Choroid plexus epithelial cell (primary cell): ENCODE results near the gene ZSCAN10.
A peak's percentile ranks its signal among the peaks of the same experiment; 100 is the strongest.

Source experiments
- DNase-seq: peaks from one replicate; pipeline ENCODE4 v3.0.0-alpha.2; 2010; ENCODE audit warnings: low read depth
- H3K4me3 ChIP-seq: 2 replicates; pipeline ENCODE4 v1.5.1; 2011; ENCODE audit warnings: low read depth, mild to moderate bottlenecking, control low read depth, low read length, moderate library complexity
- TF ChIP-seq, protein P1 (sequence below): conservative IDR thresholded peaks from 2 replicates; pipeline ENCODE4 v1.5.1; 2011; ENCODE audit warnings: low read depth, mild to moderate bottlenecking, control low read depth, inconsistent platforms, low read length, moderate library complexity

The ZSCAN10 gene

DNA sequence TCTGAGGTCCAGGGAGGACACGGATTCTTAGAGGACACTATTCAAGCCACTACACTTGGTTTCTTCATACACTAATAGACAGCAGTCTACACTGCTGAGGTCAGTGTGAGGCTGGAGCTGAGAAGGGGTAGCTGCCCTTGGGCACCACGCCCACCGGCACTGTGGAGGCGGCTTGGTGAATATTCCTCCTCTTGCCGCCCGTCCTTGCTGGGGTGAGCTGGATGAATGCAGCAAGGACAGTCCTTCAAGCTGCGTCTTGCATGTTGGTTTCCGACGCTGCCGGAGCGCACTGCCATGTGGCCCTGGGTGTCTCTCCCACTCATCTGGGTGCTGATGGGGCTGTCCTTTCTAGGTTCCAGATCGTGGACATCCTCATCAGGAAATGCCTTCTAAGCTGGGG lies 15.9 kb upstream of the ZSCAN10 start:
- no peak for DNase-seq
- H3K4me3 ChIP-seq: no peak overlapping the region
- TF ChIP-seq, protein P1, sequence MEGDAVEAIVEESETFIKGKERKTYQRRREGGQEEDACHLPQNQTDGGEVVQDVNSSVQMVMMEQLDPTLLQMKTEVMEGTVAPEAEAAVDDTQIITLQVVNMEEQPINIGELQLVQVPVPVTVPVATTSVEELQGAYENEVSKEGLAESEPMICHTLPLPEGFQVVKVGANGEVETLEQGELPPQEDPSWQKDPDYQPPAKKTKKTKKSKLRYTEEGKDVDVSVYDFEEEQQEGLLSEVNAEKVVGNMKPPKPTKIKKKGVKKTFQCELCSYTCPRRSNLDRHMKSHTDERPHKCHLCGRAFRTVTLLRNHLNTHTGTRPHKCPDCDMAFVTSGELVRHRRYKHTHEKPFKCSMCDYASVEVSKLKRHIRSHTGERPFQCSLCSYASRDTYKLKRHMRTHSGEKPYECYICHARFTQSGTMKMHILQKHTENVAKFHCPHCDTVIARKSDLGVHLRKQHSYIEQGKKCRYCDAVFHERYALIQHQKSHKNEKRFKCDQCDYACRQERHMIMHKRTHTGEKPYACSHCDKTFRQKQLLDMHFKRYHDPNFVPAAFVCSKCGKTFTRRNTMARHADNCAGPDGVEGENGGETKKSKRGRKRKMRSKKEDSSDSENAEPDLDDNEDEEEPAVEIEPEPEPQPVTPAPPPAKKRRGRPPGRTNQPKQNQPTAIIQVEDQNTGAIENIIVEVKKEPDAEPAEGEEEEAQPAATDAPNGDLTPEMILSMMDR: no peak

DNA sequence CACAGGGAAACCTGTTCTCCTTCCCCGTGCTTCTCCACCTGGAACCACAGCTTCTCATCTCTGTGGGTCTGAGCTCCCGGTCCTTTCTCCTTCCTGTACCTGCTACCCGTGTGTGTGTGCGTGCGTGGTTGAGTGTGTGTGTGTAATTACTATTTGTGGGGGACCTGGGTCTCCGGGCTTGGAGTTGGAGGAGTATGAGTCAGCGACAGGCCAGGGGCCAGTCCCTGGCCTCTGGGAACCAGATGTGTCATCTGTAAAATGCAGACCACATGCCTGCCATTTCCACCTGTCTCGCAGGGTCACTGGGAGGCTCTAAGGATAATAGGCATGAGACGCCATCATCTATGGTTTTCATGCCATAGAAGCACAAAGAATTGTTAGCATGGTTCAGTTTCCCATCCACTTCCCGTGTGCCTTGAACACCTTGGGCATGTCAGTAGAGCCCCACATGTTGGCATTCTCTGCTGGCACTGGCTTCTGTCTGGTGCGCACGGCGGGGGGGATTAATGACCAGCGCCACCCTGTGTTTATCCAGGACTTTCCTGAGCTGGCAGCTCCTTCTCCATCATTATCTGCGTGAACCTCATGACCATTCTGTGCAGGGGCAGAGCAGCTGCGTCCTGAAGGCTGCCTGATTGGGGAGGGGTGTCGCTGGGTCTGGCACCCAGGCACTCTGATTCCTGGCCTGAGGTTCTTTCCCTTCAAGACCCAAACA lies 14.8 kb upstream of the ZSCAN10 start:
- TF ChIP-seq, protein P1: no peak
- peak overlapping the region; percentile 80 for H3K4me3 ChIP-seq
- no peak for DNase-seq

DNA sequence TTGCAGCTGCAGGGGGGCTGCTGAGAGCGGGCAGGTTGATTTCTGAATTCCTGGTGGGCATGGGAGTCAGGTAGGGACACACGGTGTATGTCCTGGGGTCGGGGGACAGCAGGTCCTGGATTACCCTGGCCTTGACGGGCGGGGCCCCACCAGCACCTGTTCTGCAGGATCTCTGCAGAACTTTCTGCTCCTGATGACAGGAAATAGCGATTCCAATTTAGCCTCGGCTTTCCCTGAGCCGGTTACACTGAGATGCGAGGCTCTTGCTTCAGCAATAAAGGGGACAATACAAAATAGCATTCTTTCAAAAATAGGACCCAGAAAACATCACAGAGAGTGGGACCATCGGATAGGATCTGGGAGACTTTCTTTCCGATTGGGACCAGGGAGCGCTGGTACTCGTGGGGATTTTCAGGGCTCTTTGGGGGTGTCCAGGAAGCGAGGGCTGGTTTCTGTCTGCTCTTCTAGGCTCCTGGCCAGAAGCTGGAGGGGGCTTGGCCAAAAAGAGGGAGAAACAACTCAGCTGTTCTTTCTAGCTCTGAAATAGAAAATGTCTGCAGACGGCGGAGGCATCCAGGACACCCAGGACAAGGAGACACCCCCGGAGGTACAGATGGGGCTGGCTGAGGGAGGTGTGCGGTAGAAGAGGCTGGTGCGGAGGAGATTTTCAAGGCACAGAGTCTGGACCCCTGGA lies 13.9 kb upstream of the ZSCAN10 start:
- TF ChIP-seq, protein P1: no peak
- peak overlapping the region; percentile 80 for H3K4me3 ChIP-seq
- DNase-seq: peak; percentile 42

DNA sequence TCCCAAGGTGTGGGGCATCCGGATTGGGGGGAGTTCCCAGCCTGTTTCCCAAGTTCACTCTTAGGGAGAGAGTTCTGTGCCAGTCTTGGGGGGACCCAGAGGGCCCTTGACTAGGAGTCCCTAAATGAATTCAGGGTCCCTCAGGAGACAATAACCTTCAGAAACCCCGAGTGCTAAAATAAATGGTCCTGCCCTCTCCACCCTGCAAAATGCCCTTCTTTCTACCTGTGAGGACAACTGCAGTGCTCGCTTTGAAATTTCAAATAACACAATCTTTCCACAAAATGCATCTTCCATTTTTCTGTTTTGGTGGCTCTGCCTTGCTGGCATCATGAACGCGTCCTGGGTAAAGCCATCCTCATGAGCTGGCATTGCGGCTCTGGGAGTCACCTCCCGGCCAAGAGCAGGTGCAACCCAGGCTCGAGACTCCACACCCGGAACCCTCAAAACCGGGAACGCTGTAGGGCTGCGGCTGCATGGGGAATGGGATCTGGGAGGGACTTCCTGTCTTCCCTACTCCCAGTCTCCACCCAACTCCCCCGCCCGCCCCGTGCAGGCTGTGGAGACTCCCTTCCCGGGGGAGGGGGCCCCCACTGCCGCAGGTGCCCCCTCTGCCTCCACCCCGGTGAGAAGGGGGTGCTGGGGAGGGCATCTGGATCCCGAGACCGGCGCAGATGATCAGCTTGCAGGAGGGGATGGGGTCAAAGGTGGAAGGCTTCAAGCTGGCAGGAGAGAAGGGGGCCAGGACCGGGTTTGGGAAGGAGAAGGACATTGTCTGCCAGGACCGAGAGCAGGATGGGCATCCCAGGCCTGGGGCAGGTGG lies 13.2 kb upstream of the ZSCAN10 start, which contains the start of gene ZNF205:
ZNF205 (plus strand) TSS at position 529 of the 823 bp plus-strand sequence. CDS start 845 bp downstream, outside the sequence.
- TF ChIP-seq, protein P1: no peak
- H3K4me3 ChIP-seq: peak within 1 kb of the TSS; percentile 80
- peak; percentile 75 for DNase-seq

DNA sequence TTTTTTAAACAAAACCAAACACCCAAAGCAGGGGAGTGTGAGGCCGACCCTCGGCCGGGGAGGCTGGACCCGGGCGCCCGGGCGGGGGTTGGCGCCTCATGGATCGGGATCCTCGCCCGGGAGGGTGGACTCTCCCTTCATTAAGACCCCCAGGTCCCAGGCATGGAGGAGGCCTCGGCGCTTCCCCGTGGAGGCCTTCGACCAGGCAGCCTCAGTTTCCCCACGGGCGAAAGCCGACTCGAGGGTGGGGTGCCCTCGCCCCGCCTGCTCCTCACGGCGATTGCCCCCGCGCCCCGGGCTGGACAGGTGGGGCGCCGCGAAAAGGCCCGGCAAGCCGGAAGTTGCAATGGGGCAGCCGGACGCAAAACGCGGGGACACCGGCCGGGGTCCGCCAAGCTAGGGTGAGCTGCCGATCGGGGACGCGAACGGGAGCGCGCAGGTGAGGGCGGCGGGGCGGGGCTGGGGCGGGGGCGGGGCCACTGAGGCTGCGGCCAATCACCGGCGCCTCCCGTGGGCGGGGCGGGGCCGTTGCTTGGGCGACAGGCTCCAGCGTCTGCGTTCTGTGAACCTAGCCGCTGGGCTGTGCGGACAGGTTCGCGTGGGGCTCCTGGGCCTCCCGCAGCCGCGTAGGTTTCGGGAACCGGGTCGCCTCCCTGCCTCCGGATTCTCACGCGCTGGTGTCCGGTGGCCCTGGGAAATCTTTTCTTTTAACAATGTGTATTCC lies 7.3 kb upstream of the ZSCAN10 start:
- H3K4me3 ChIP-seq: peak overlapping the region; percentile 76
- TF ChIP-seq, protein P1: no peak
- peak; percentile 92 for DNase-seq

DNA sequence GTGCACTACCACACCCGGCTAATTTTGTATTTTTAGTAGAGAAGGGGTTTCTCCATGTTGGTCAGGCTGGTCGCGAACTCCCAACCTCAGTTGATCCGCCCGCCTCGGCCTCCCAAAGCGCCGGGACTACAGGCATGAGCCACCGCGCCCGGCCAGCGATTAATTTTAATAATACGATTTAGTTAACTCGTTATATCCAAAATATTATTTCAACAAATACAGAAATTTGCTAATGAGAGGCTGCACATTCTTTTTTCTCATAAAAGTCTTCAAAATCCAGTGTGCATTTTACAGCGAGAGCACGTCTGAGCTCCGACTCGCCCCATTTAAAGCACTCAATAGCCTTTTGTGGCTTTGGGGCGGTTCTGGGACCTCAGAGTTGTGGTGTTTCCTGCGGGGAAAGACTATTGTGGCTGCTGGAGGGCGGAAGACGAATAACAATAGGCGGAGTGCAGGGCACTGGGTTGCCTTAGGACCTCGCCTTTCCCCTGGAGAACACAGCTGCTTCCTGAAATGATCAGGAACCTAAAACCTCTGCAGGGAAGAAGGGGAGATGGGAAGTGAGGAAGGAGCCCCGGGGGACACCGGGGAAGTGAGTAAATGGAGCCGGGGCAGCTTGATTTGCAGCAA lies 2.9 kb upstream of the ZSCAN10 start:
- TF ChIP-seq, protein P1: no peak
- DNase-seq: no peak
- H3K4me3 ChIP-seq: no peak overlapping the region
